ENCODE results near the gene UBE2D1. TPM values are rescaled to one million over a fixed set of nuclear protein-coding genes. Genes with fewer than 3 reads are reported as not detected.
A peak's percentile ranks its signal among the peaks of the same experiment; 100 is the strongest.

The UBE2D1 gene
- total RNA-seq, 2 donors from 2014 or later: 3.0 to 7.5 TPM

GRCh38 chr10:58384544-58384998 is 49.8 kb downstream of the UBE2D1 start:
- ATAC-seq: no peak
- WGBS, 2 donors: 0 to 2% methylated on average over 12 of the region's 12 CpGs
- Histone ChIP-seq H3K9me3 (no peaks in the 10 kb centered on the region), H3K36me3 (replicated peaks in 1 of 2; ENCODE audit: insufficient read depth in 1 of 2, low read depth in 2 of 2) (peaks cover 0 to 5% of the 10 kb centered on the region in 2 donors), H3K27me3 (no peaks in the 10 kb centered on the region), H3K4me1 (peaks cover 21% of the 10 kb centered on the region), H3K27ac (peak overlapping the region; percentile 72 to 85 (median 77)), H3K4me3 (peak overlapping the region; percentile 63 to 92)
- TF ChIP-seq, protein P1, sequence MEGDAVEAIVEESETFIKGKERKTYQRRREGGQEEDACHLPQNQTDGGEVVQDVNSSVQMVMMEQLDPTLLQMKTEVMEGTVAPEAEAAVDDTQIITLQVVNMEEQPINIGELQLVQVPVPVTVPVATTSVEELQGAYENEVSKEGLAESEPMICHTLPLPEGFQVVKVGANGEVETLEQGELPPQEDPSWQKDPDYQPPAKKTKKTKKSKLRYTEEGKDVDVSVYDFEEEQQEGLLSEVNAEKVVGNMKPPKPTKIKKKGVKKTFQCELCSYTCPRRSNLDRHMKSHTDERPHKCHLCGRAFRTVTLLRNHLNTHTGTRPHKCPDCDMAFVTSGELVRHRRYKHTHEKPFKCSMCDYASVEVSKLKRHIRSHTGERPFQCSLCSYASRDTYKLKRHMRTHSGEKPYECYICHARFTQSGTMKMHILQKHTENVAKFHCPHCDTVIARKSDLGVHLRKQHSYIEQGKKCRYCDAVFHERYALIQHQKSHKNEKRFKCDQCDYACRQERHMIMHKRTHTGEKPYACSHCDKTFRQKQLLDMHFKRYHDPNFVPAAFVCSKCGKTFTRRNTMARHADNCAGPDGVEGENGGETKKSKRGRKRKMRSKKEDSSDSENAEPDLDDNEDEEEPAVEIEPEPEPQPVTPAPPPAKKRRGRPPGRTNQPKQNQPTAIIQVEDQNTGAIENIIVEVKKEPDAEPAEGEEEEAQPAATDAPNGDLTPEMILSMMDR (IDR thresholded peaks at IDR 0.05): no peak
- no peak for TF ChIP-seq POLR2A (IDR thresholded peaks at IDR 0.05)
- intact Hi-C loops (cut with DNase I): no loop called here
- no peak for DNase-seq

DNA sequence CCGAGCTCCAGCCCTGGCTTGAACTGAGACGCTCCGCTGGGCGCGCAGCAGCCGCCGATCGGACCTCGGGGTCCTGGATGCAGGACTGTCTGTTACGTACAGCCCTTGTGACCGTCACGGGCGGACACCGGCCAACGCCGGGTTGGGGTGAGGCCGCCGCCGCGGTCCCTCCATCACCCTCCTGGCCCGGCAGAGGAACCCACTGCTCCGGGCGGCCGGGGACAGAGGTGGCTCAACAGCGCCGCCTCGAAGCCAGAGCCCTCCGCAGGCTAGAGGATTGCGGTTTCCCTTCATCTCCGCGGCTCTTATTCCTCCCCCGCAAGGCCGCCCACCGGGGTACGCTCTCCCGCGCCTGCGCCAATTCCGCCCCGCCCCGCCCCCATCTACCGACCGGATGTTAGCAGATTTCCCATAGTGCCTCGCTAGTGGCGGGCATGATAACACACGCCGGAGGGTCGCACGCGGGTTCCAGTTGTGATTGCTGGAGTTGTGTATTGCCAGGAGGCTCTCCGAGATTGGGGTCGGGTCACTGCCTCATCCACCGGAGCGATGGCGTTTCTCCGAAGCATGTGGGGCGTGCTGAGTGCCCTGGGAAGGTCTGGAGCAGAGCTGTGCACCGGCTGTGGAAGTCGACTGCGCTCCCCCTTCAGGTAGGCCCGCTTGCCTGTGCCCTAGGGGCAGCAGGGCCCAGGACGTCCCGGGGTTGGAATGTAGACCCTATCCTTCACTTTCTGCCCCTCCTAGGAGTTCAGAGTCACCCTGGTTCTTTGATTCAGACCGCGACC is 50.4 kb downstream of the UBE2D1 start, which contains the start of gene TFAM:
Gene TFAM (plus strand): TSS at position 412 of the 785 bp plus-strand sequence. CDS start 138 bp downstream, at position 550.
- 0 to 1% methylated on average over 23 to 56 of the region's 65 CpGs for WGBS, 2 donors
- ATAC-seq: peak; percentile 97
- Histone ChIP-seq H3K36me3 (replicated peaks in 1 of 2; ENCODE audit: insufficient read depth in 1 of 2, low read depth in 2 of 2) (peaks cover 0 to 6% of the 10 kb centered on the region in 2 donors), H3K27ac (peak within 1 kb of the TSS; percentile 72 to 85 (median 77)), H3K4me1 (peaks cover 21% of the 10 kb centered on the region), H3K27me3 (no peaks in the 10 kb centered on the region), H3K4me3 (peak within 1 kb of the TSS; percentile 63 to 92), H3K9me3 (no peaks in the 10 kb centered on the region)
- TF ChIP-seq, protein P1 (IDR thresholded peaks at IDR 0.05): peak; percentile 13 to 77 (median 40)
- TF ChIP-seq POLR2A (IDR thresholded peaks at IDR 0.05): peak; percentile 73 to 92 (median 90)
- peak; percentile 92 to 95 (median 93) for DNase-seq
- intact Hi-C loops (cut with DNase I): no loop called here

GRCh38 chr10:58385784-58386112 is 50.9 kb downstream of the UBE2D1 start:
- WGBS, 2 donors: 1% methylated on average over 15 of the region's 15 CpGs
- intact Hi-C loops (cut with DNase I): no loop called here
- Histone ChIP-seq H3K9me3 (no peaks in the 10 kb centered on the region), H3K27ac (peak overlapping the region; percentile 72 to 85 (median 77)), H3K4me1 (peaks cover 21% of the 10 kb centered on the region), H3K27me3 (no peaks in the 10 kb centered on the region), H3K36me3 (replicated peaks in 1 of 2; ENCODE audit: insufficient read depth in 1 of 2, low read depth in 2 of 2) (peaks cover 0 to 6% of the 10 kb centered on the region in 2 donors), H3K4me3 (peak overlapping the region; percentile 63 to 92)
- peak; percentile 6 to 34 (median 19) for DNase-seq
- ATAC-seq: no peak
- TF ChIP-seq POLR2A (IDR thresholded peaks at IDR 0.05): no peak
- TF ChIP-seq, protein P1 (IDR thresholded peaks at IDR 0.05): no peak

DNA sequence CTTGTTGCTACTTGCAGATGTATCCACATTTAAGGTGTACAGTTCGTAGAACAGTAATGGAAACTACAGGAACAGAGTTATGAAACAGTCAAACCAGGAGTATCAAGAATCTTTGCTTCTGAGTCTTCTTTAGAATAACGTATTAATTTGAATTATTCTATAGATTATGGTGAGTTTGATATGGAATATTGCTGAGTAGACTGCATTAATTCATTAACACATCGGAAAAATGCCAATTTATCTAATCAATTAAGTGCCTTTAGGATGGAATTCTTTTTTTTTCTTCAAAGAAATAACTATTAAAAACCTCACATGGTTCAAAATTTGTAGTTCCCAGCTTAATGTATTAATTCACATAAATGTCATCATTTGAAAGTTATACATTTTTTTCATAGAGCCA is 54.2 kb downstream of the UBE2D1 start:
- H3K4me1 ChIP-seq: peaks cover 19% of the 10 kb centered on the region
- peaks cover 0 to 8% of the 10 kb centered on the region in 2 donors for H3K36me3 ChIP-seq (replicated peaks in 1 of 2; ENCODE audit: insufficient read depth in 1 of 2, low read depth in 2 of 2)
- DNase-seq: no peak
- WGBS, 2 donors: 88 to 91% methylated on average over 3 of the region's 3 CpGs
- H3K27ac ChIP-seq: no peak overlapping the region
- ATAC-seq: no peak
- TF ChIP-seq, protein P1 (IDR thresholded peaks at IDR 0.05): no peak
- TF ChIP-seq POLR2A (IDR thresholded peaks at IDR 0.05): no peak
- H3K27me3 ChIP-seq: no peaks in the 10 kb centered on the region
- H3K4me3 ChIP-seq: no peak overlapping the region
- intact Hi-C loops (cut with DNase I): no loop called here
- H3K9me3 ChIP-seq: no peaks in the 10 kb centered on the region

All from body of pancreas (tissue), 4 donors.